ENCODE results near the gene PGGHG.

Gene PGGHG

GRCh38 chr11:289712-290620, 1.0 kb downstream of the PGGHG start:
- Histone ChIP-seq H3K4me3 (ENCODE audit: low read length) (no peak overlapping the region), H3K27me3 (ENCODE audit: control insufficient read depth, insufficient read depth, low read length) (peaks cover 17% of the 10 kb centered on the region), H3K9me3 (ENCODE audit: control insufficient read depth, low read depth, low read length) (no peaks in the 10 kb centered on the region), H3K9ac (ENCODE audit: low read length) (no peak overlapping the region), H3K36me3 (ENCODE audit: control insufficient read depth, low read depth, low read length) (peaks cover 17% of the 10 kb centered on the region), H3K4me1 (ENCODE audit: control insufficient read depth, low read depth, low read length) (peaks cover 12% of the 10 kb centered on the region), H3K27ac (ENCODE audit: low read length) (no peak overlapping the region)

GRCh38 chr11:290621-291231, 1.8 kb downstream of the PGGHG start:
- H3K4me1 ChIP-seq (ENCODE audit: control insufficient read depth, low read depth, low read length), result peaks cover 12% of the 10 kb centered on the region
- no peak overlapping the region for H3K4me3 ChIP-seq (ENCODE audit: low read length)
- H3K36me3 ChIP-seq (ENCODE audit: control insufficient read depth, low read depth, low read length), result peaks cover 19% of the 10 kb centered on the region
- H3K9me3 ChIP-seq (ENCODE audit: control insufficient read depth, low read depth, low read length), result no peaks in the 10 kb centered on the region
- H3K27ac ChIP-seq (ENCODE audit: low read length), result no peak overlapping the region
- H3K9ac ChIP-seq (ENCODE audit: low read length), result no peak overlapping the region
- peaks cover 17% of the 10 kb centered on the region for H3K27me3 ChIP-seq (ENCODE audit: control insufficient read depth, insufficient read depth, low read length)

GRCh38 chr11:291281-292210, 2.6 kb downstream of the PGGHG start:
- Histone ChIP-seq H3K27me3 (ENCODE audit: control insufficient read depth, insufficient read depth, low read length) (peaks cover 17% of the 10 kb centered on the region), H3K36me3 (ENCODE audit: control insufficient read depth, low read depth, low read length) (peaks cover 19% of the 10 kb centered on the region), H3K9me3 (ENCODE audit: control insufficient read depth, low read depth, low read length) (no peaks in the 10 kb centered on the region), H3K9ac (ENCODE audit: low read length) (no peak overlapping the region), H3K4me3 (ENCODE audit: low read length) (no peak overlapping the region), H3K27ac (ENCODE audit: low read length) (no peak overlapping the region), H3K4me1 (ENCODE audit: control insufficient read depth, low read depth, low read length) (peaks cover 12% of the 10 kb centered on the region)

GRCh38 chr11:292211-293121, 3.5 kb downstream of the PGGHG start:
- H3K9me3 ChIP-seq (ENCODE audit: control insufficient read depth, low read depth, low read length), result no peaks in the 10 kb centered on the region
- H3K4me1 ChIP-seq (ENCODE audit: control insufficient read depth, low read depth, low read length), result peaks cover 12% of the 10 kb centered on the region
- no peak overlapping the region for H3K4me3 ChIP-seq (ENCODE audit: low read length)
- no peak overlapping the region for H3K27ac ChIP-seq (ENCODE audit: low read length)
- no peak overlapping the region for H3K9ac ChIP-seq (ENCODE audit: low read length)
- peaks cover 19% of the 10 kb centered on the region for H3K36me3 ChIP-seq (ENCODE audit: control insufficient read depth, low read depth, low read length)
- peaks cover 11% of the 10 kb centered on the region for H3K27me3 ChIP-seq (ENCODE audit: control insufficient read depth, insufficient read depth, low read length)

GRCh38 chr11:293271-293851, 4.4 kb downstream of the PGGHG start:
- Histone ChIP-seq H3K4me1 (ENCODE audit: control insufficient read depth, low read depth, low read length) (peaks cover 8% of the 10 kb centered on the region), H3K27ac (ENCODE audit: low read length) (no peak overlapping the region), H3K9ac (ENCODE audit: low read length) (no peak overlapping the region), H3K4me3 (ENCODE audit: low read length) (no peak overlapping the region), H3K36me3 (ENCODE audit: control insufficient read depth, low read depth, low read length) (peaks cover 19% of the 10 kb centered on the region), H3K27me3 (ENCODE audit: control insufficient read depth, insufficient read depth, low read length) (peaks cover 2% of the 10 kb centered on the region), H3K9me3 (ENCODE audit: control insufficient read depth, low read depth, low read length) (no peaks in the 10 kb centered on the region)

GRCh38 chr11:293852-294661, 5.1 kb downstream of the PGGHG start:
- Histone ChIP-seq H3K9me3 (ENCODE audit: control insufficient read depth, low read depth, low read length) (no peaks in the 10 kb centered on the region), H3K27me3 (ENCODE audit: control insufficient read depth, insufficient read depth, low read length) (no peaks in the 10 kb centered on the region), H3K9ac (ENCODE audit: low read length) (no peak overlapping the region), H3K27ac (ENCODE audit: low read length) (no peak overlapping the region), H3K4me1 (ENCODE audit: control insufficient read depth, low read depth, low read length) (peaks cover 7% of the 10 kb centered on the region), H3K36me3 (ENCODE audit: control insufficient read depth, low read depth, low read length) (peaks cover 19% of the 10 kb centered on the region), H3K4me3 (ENCODE audit: low read length) (no peak overlapping the region)

- peaks cover 6% of the 10 kb centered on the region for H3K4me1 ChIP-seq (ENCODE audit: control insufficient read depth, low read depth, low read length)
- H3K27me3 ChIP-seq (ENCODE audit: control insufficient read depth, insufficient read depth, low read length), result no peaks in the 10 kb centered on the region
- no peaks in the 10 kb centered on the region for H3K9me3 ChIP-seq (ENCODE audit: control insufficient read depth, low read depth, low read length)
- H3K4me3 ChIP-seq (ENCODE audit: low read length), result no peak overlapping the region
- H3K36me3 ChIP-seq (ENCODE audit: control insufficient read depth, low read depth, low read length), result peaks cover 19% of the 10 kb centered on the region
- no peak overlapping the region for H3K27ac ChIP-seq (ENCODE audit: low read length)
- H3K9ac ChIP-seq (ENCODE audit: low read length), result no peak overlapping the region
Observed at GRCh38 chr11:294780-295179, 5.9 kb downstream of the PGGHG start.

GRCh38 chr11:295351-296170, 6.6 kb downstream of the PGGHG start:
- peaks cover 19% of the 10 kb centered on the region for H3K36me3 ChIP-seq (ENCODE audit: control insufficient read depth, low read depth, low read length)
- no peak overlapping the region for H3K9ac ChIP-seq (ENCODE audit: low read length)
- peaks cover 8% of the 10 kb centered on the region for H3K4me1 ChIP-seq (ENCODE audit: control insufficient read depth, low read depth, low read length)
- no peak overlapping the region for H3K27ac ChIP-seq (ENCODE audit: low read length)
- H3K9me3 ChIP-seq (ENCODE audit: control insufficient read depth, low read depth, low read length), result no peaks in the 10 kb centered on the region
- no peak overlapping the region for H3K4me3 ChIP-seq (ENCODE audit: low read length)
- no peaks in the 10 kb centered on the region for H3K27me3 ChIP-seq (ENCODE audit: control insufficient read depth, insufficient read depth, low read length)

- Histone ChIP-seq H3K4me1 (ENCODE audit: control insufficient read depth, low read depth, low read length) (peaks cover 10% of the 10 kb centered on the region), H3K9ac (ENCODE audit: low read length) (no peak overlapping the region), H3K9me3 (ENCODE audit: control insufficient read depth, low read depth, low read length) (no peaks in the 10 kb centered on the region), H3K4me3 (ENCODE audit: low read length) (no peak overlapping the region), H3K27me3 (ENCODE audit: control insufficient read depth, insufficient read depth, low read length) (no peaks in the 10 kb centered on the region), H3K27ac (ENCODE audit: low read length) (no peak overlapping the region), H3K36me3 (ENCODE audit: control insufficient read depth, low read depth, low read length) (peaks cover 19% of the 10 kb centered on the region)
Observed at GRCh38 chr11:296171-297050, 7.5 kb downstream of the PGGHG start.

All from iPS-18a (cell line).